ENCODE results near the gene XRN1.
"Not testable (repeated sequence)": the region's sequence is repeated elsewhere in the genome, so short reads cannot be mapped to it uniquely, and the experiment has no call there.

Gene XRN1

GRCh38 chr3:142318331-142318730 is 129.5 kb downstream of the XRN1 start:
- Histone ChIP-seq H3K4me1 (ENCODE audit: control insufficient read depth in 1 of 2, insufficient read depth in 1 of 2, low read depth in 1 of 2, low read length in 1 of 2) (no peaks in the 10 kb centered on the region), H3K36me3 (peaks cover 56% of the 10 kb centered on the region), H3K4me3 (ENCODE audit: low read depth in 1 of 2, low read length in 1 of 2) (no peak overlapping the region), H3K9me3 (no peaks in the 10 kb centered on the region), H3K27me3 (no peaks in the 10 kb centered on the region), H3K27ac (no peak overlapping the region)
- TF ChIP-seq CTCF (IDR thresholded peaks at IDR 0.05) = no peak

DNA sequence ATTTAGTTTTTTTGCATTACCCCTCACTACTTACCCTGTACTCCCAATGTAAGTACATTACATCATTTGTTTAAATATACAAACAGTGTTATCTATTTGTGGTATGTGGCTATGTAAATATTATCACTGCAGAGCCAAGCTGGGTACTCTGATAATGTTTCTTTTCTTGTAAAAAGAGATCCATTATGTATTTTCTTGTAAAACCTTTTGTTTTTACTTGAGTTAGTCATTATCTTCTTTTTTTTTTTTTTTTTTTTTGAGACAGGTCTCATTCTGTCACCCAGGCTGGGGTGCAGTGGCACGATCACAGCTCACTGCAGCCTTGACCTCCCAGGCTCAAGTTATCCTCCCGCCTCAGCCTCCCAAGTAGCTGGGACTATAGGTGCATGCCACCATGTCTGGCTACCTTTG is 131.9 kb downstream of the XRN1 start:
- H3K9me3 ChIP-seq; H3K4me3 ChIP-seq (ENCODE audit: low read depth in 1 of 2, low read length in 1 of 2); H3K27me3 ChIP-seq; H3K4me1 ChIP-seq (ENCODE audit: control insufficient read depth in 1 of 2, insufficient read depth in 1 of 2, low read depth in 1 of 2, low read length in 1 of 2); H3K27ac ChIP-seq: not testable (repeated sequence)
- H3K36me3 ChIP-seq = peaks cover 68% of the 10 kb centered on the region

DNA sequence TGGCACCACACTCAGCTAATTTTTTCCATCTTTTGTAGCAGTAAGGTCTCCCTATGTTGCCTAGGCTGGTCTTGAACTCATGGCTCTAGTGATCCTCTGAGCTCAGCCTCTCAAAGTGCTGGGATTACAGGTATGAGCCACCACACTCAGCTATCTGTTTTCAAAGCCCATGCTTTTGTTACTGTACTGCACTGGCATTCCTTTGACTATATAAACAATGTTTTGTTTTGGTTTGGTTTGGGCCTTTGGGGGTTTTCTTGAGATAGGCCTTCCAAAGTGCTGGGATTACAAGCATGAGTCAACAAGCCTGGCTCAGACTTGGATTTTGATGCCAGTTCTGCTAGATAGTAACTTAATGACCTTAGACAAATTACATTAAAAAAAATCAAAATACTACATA is 132.8 kb downstream of the XRN1 start:
- no peaks in the 10 kb centered on the region for H3K27me3 ChIP-seq
- H3K4me1 ChIP-seq (ENCODE audit: control insufficient read depth in 1 of 2, insufficient read depth in 1 of 2, low read depth in 1 of 2, low read length in 1 of 2) = no peaks in the 10 kb centered on the region
- no peak overlapping the region for H3K4me3 ChIP-seq (ENCODE audit: low read depth in 1 of 2, low read length in 1 of 2)
- no peak for TF ChIP-seq CTCF (IDR thresholded peaks at IDR 0.05)
- no peaks in the 10 kb centered on the region for H3K9me3 ChIP-seq
- no peak overlapping the region for H3K27ac ChIP-seq
- H3K36me3 ChIP-seq = peaks cover 76% of the 10 kb centered on the region

DNA sequence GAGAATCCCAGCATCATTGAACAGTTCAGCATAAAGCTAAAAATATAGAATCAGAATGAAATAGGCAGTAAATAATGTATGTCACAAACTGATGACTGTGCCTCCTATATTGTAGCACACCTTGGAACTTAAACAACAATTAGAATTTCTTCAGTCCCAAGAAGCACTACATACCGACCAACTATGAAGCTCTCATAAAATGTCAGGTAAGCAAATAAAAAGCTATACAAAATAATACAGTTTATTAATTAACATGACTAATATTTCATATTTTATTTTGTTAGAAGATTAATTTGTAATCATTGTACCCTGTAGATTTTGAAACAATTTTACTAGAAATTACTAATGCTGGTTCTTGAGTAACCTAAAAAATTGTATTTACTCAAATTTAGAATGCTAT is 137.4 kb downstream of the XRN1 start:
- Histone ChIP-seq H3K9me3 (no peaks in the 10 kb centered on the region), H3K27me3 (no peaks in the 10 kb centered on the region), H3K4me1 (ENCODE audit: control insufficient read depth in 1 of 2, insufficient read depth in 1 of 2, low read depth in 1 of 2, low read length in 1 of 2) (no peaks in the 10 kb centered on the region), H3K27ac (no peak overlapping the region), H3K4me3 (ENCODE audit: low read depth in 1 of 2, low read length in 1 of 2) (no peak overlapping the region), H3K36me3 (peaks cover 71% of the 10 kb centered on the region)
- TF ChIP-seq CTCF (IDR thresholded peaks at IDR 0.05) = no peak

- H3K27me3 ChIP-seq; H3K4me1 ChIP-seq (ENCODE audit: control insufficient read depth in 1 of 2, insufficient read depth in 1 of 2, low read depth in 1 of 2, low read length in 1 of 2); H3K27ac ChIP-seq; H3K4me3 ChIP-seq (ENCODE audit: low read depth in 1 of 2, low read length in 1 of 2); H3K9me3 ChIP-seq: not testable (repeated sequence)
- peaks cover 11% of the 10 kb centered on the region for H3K36me3 ChIP-seq
Observed at GRCh38 chr3:142302847-142303246, 145.0 kb downstream of the XRN1 start.

- H3K27ac ChIP-seq = no peak overlapping the region
- TF ChIP-seq CTCF (IDR thresholded peaks at IDR 0.05) = no peak
- H3K36me3 ChIP-seq = no peaks in the 10 kb centered on the region
- no peak overlapping the region for H3K4me3 ChIP-seq (ENCODE audit: low read depth in 1 of 2, low read length in 1 of 2)
- H3K9me3 ChIP-seq = no peaks in the 10 kb centered on the region
- H3K4me1 ChIP-seq (ENCODE audit: control insufficient read depth in 1 of 2, insufficient read depth in 1 of 2, low read depth in 1 of 2, low read length in 1 of 2) = no peaks in the 10 kb centered on the region
- H3K27me3 ChIP-seq = no peaks in the 10 kb centered on the region
Observed at GRCh38 chr3:142298626-142299025, 149.2 kb downstream of the XRN1 start.

- TF ChIP-seq CTCF (IDR thresholded peaks at IDR 0.05) = no peak
- H3K36me3 ChIP-seq = no peaks in the 10 kb centered on the region
- H3K9me3 ChIP-seq = no peaks in the 10 kb centered on the region
- H3K4me1 ChIP-seq (ENCODE audit: control insufficient read depth in 1 of 2, insufficient read depth in 1 of 2, low read depth in 1 of 2, low read length in 1 of 2) = no peaks in the 10 kb centered on the region
- no peaks in the 10 kb centered on the region for H3K27me3 ChIP-seq
- H3K27ac ChIP-seq = no peak overlapping the region
- H3K4me3 ChIP-seq (ENCODE audit: low read depth in 1 of 2, low read length in 1 of 2) = no peak overlapping the region
Observed at GRCh38 chr3:142296507-142296906, 151.3 kb downstream of the XRN1 start.
